ENCODE results near the gene OMD. TPM values are rescaled to one million over a fixed set of nuclear protein-coding genes. Genes with fewer than 3 reads are reported as not detected.

The OMD gene
- total RNA-seq, 3 donors from 2014 or later: not detected

DNA sequence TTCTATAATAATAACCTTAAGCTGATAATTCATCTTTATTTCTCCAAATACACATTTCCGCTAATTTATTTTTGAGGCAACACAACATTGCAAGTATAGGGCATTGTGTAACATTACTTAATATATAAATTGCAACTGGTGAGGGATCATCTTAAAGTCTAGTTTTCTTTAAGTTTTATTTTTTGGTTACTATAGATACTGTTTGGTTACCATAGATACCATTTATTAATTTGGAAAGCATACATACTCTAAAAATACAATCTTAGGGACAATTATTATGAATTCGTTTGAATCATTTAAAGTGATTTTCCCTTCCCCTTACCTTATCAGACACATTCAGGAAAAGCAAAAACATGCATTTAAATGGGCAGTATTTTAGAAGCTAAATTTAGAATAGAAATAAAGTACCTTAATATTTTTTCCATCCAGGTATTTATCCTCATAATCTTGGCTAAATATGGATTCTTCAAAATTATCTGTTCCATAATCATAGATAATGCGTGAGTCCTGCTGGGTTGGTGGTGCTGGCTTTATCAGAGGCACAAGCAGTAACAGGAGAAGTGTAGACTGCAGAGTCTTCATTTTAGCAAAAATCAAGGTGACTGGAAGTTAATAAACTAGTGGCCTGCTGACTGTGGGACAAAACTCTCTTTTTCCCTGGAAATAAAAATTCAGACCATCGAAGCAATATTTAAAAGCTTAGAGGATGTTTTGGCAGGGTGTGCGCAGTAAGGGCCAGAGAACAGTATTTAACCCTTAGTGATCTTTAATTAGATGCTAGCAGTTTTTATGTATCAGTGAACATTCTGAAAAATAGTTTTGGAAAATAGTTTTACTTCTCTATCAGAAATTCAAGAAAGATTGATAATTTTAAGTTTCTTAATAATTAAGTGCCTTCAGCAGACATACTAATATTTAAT lies 21.2 kb downstream of the OMD start:
- H3K27me3 Mint-ChIP-seq (ENCODE audit: low read depth): no peaks in the 10 kb centered on the region
- no peak for ATAC-seq
- DNase-seq: no peak
- no peaks in the 10 kb centered on the region for H3K36me3 Mint-ChIP-seq (ENCODE audit: insufficient read depth)
- H3K4me3 Mint-ChIP-seq: no peak overlapping the region
- H3K9me3 Mint-ChIP-seq: no peaks in the 10 kb centered on the region
- H3K4me1 Mint-ChIP-seq (ENCODE audit: low read depth): peaks cover 24% of the 10 kb centered on the region

DNA sequence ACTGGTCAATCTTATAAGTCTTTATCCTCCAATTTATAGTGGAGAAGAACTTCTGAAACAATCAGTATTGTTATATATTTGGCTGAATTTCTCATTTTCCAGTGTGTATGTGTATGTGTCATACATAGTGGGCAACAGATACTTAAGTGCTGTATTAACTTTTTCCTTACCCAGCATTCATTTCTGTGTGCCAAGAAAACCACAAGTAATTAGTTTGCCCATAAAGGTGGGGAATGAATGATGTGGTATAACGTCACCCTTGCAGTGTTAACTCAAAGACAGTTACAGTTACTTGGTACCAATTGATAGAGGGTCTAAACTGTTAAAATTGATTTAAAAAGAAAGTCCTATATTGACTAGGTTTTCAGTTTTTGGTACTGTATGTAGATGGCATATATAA lies 21.9 kb downstream of the OMD start:
- H3K4me3 Mint-ChIP-seq: no peak overlapping the region
- DNase-seq (no peak), ATAC-seq (peak in 1 of 2 donors; percentile 35)
- peaks cover 23% of the 10 kb centered on the region for H3K4me1 Mint-ChIP-seq (ENCODE audit: low read depth)
- no peaks in the 10 kb centered on the region for H3K27me3 Mint-ChIP-seq (ENCODE audit: low read depth)
- peaks cover 2% of the 10 kb centered on the region for H3K36me3 Mint-ChIP-seq (ENCODE audit: insufficient read depth)
- no peaks in the 10 kb centered on the region for H3K9me3 Mint-ChIP-seq

DNA sequence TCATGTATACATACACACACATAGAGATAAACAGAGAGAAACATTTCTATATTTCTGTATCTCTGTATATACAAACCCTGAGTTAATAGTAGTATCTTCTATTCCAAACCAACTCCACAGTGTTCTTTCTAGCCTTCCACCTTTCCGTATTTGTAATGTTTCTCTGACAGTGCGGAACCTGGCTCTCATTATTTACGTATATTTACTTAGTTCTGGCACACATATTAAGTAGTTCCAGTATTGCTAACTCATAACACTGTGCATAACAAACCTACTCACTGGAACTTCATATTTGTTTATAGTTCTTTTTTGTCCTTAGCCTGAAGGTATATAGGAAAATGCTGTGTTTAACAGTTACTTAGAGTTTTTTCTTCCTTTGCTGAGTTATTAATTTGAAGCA lies 26.4 kb downstream of the OMD start:
- H3K36me3 Mint-ChIP-seq (ENCODE audit: insufficient read depth): peaks cover 2% of the 10 kb centered on the region
- no peaks in the 10 kb centered on the region for H3K27me3 Mint-ChIP-seq (ENCODE audit: low read depth)
- no peak overlapping the region for H3K4me3 Mint-ChIP-seq
- H3K4me1 Mint-ChIP-seq (ENCODE audit: low read depth): no peaks in the 10 kb centered on the region
- ATAC-seq (no peak), DNase-seq (no peak)
- no peaks in the 10 kb centered on the region for H3K9me3 Mint-ChIP-seq

DNA sequence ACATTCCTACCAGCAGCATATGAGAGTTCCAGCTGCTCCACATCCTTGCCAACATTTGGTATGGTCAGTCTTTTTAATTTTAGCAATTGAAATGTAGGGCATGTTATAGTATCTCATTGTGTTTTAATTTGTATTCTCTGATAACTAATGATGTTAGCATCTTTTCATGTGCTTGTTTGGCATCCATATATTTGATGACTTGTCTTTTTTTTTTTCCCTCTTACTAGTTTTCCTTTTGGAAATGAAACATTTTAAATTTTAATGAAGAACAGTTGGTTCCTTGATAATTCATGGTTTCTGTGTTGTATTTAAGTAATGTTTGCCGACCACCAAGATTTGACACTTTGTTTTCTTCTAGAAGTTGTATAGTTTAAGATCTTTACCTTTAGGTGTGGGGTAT lies 28.7 kb downstream of the OMD start:
- H3K36me3 Mint-ChIP-seq (ENCODE audit: insufficient read depth): peaks cover 2% of the 10 kb centered on the region
- DNase-seq: no peak
- no peaks in the 10 kb centered on the region for H3K4me1 Mint-ChIP-seq (ENCODE audit: low read depth)
- ATAC-seq: no peak
- no peaks in the 10 kb centered on the region for H3K9me3 Mint-ChIP-seq
- no peaks in the 10 kb centered on the region for H3K27me3 Mint-ChIP-seq (ENCODE audit: low read depth)
- H3K4me3 Mint-ChIP-seq: no peak overlapping the region

DNA sequence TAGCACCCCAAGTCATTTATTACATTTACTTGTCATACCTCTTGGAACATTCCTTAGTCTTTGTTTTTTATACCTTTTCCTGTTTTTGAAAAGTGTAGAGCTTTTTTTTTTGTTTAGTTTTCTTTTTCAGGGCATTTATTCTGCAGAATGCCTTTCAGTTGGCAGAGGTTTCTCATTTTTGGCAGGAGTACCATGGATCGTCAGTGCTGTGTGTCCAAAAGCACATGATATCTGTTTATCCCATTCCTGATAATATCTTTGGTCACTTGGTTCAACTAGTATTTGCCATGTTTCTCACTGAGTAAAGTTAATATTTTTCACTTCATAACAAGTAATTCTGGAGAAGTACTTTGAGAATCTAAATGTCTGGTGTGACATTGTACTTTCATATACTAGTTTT lies 30.6 kb downstream of the OMD start:
- no peak for ATAC-seq
- H3K4me3 Mint-ChIP-seq: no peak overlapping the region
- H3K9me3 Mint-ChIP-seq: no peaks in the 10 kb centered on the region
- no peaks in the 10 kb centered on the region for H3K27me3 Mint-ChIP-seq (ENCODE audit: low read depth)
- peaks cover 2% of the 10 kb centered on the region for H3K36me3 Mint-ChIP-seq (ENCODE audit: insufficient read depth)
- no peak for DNase-seq
- H3K4me1 Mint-ChIP-seq (ENCODE audit: low read depth): no peaks in the 10 kb centered on the region

DNA sequence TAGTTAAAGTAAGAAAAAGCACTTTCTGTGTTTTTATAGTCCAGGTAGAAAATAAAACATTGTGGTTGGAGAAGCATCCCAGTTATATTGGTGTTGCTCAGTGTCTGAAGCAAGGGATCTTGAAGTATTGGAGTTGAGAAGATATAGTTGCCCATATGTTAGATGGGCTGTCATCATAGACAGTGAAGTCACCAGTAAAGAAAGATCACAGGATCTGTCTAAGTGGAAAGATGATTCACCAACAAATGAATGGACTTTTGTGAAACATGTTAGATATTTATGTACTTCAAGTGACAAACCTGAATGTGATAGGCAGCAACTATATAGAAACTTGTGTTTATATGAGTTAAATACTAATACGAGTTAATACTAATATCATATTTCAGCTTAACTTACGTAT lies 31.6 kb downstream of the OMD start:
- Mint-ChIP-seq H3K9me3 (no peaks in the 10 kb centered on the region), H3K27me3 (ENCODE audit: low read depth) (no peaks in the 10 kb centered on the region), H3K4me1 (ENCODE audit: low read depth) (no peaks in the 10 kb centered on the region)

DNA sequence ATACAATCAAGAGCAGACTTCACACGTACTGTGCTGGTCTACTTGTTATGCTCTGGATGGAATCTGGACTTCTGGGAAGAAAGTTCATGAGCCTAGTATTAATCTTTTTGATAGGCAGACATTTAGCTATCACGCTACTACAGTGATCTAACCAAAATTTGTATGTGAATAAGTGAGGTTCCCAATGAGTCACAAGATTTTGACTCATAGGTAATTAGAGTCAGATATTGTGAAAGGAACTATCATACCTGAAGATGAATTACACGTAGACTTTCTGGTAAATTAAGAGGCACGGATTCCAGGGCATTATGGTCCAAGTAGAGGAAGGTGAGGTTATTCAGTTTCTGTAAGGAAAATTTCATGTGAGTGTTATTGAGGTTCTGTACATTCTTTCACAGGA lies 38.3 kb downstream of the OMD start:
- no peaks in the 10 kb centered on the region for H3K27me3 Mint-ChIP-seq (ENCODE audit: low read depth)
- H3K4me3 Mint-ChIP-seq: no peak overlapping the region
- ATAC-seq (no peak), DNase-seq (no peak)
- no peaks in the 10 kb centered on the region for H3K9me3 Mint-ChIP-seq
- peaks cover 5% of the 10 kb centered on the region for H3K36me3 Mint-ChIP-seq (ENCODE audit: insufficient read depth)
- peaks cover 1% of the 10 kb centered on the region for H3K4me1 Mint-ChIP-seq (ENCODE audit: low read depth)

More for the DNA sequence above, 31.6 kb downstream of the OMD start:
- no peak overlapping the region for H3K4me3 Mint-ChIP-seq
- DNase-seq (no peak), ATAC-seq (no peak)
- H3K36me3 Mint-ChIP-seq (ENCODE audit: insufficient read depth): no peaks in the 10 kb centered on the region

DNA sequence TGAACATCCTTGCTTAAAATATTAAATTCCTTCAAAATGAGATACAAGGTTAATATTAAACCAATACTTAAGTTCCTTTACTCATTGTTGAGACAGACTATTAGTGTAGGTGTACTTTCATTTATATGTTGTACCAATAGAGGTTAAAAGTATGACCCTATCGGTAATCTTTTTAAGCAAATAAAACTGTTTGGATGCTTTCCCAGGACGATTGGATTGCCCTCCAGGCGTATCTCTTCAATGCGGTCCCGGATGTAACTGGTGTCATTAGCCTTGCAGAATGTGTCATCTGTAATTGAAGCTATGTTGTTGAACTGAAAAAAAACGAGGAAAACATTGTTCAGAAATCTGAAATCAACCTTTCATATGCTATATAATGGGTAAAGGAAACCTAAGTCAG lies 38.8 kb downstream of the OMD start:
- no peaks in the 10 kb centered on the region for H3K27me3 Mint-ChIP-seq (ENCODE audit: low read depth)
- H3K36me3 Mint-ChIP-seq (ENCODE audit: insufficient read depth): peaks cover 5% of the 10 kb centered on the region
- no peaks in the 10 kb centered on the region for H3K9me3 Mint-ChIP-seq
- no peak for DNase-seq
- ATAC-seq: no peak
- H3K4me3 Mint-ChIP-seq: no peak overlapping the region
- peaks cover 1% of the 10 kb centered on the region for H3K4me1 Mint-ChIP-seq (ENCODE audit: low read depth)

DNA sequence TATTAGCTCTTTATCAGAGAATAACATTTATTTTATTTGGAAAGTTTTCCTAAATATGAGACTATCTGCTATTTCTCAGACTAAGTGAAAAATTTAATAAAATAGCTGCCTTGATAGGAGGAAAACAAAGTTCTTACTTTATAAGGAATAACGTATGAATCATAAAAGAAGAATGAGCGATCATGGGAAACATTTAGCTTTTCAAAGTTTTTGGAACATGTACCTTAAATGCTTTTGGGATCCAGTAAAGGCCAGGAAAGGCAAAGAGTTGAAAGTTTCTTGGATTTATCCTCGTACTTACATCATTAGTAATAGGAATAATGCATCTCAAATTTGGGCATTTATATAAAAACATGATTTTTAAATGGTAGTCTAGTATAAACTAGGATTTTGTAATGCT lies 39.3 kb downstream of the OMD start:
- no peak for DNase-seq
- ATAC-seq: no peak
- no peaks in the 10 kb centered on the region for H3K27me3 Mint-ChIP-seq (ENCODE audit: low read depth)
- no peak overlapping the region for H3K4me3 Mint-ChIP-seq
- peaks cover 1% of the 10 kb centered on the region for H3K4me1 Mint-ChIP-seq (ENCODE audit: low read depth)
- H3K36me3 Mint-ChIP-seq (ENCODE audit: insufficient read depth): peaks cover 5% of the 10 kb centered on the region
- H3K9me3 Mint-ChIP-seq: no peaks in the 10 kb centered on the region

DNA sequence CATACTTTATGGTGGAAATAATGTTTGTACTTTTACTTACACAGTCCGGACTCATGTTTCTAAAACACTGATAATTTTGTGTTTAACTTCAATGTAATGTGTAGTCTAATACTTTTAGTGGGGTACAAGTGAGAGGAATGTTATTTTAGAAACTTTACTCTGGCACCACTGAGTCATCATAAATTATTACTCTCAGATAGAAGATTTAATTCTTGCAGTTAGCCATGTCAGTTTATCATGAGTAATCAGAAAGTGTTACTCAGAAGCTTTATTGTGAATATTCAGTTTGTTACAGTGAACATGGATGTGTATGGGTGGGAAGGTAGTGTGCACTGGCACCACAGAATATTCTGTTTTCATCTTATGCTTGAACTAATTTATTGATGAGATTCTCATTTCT lies 39.9 kb downstream of the OMD start:
- no peak overlapping the region for H3K4me3 Mint-ChIP-seq
- peaks cover 3% of the 10 kb centered on the region for H3K4me1 Mint-ChIP-seq (ENCODE audit: low read depth)
- ATAC-seq: no peak
- peaks cover 5% of the 10 kb centered on the region for H3K36me3 Mint-ChIP-seq (ENCODE audit: insufficient read depth)
- no peak for DNase-seq
- H3K27me3 Mint-ChIP-seq (ENCODE audit: low read depth): no peaks in the 10 kb centered on the region
- H3K9me3 Mint-ChIP-seq: no peaks in the 10 kb centered on the region

DNA sequence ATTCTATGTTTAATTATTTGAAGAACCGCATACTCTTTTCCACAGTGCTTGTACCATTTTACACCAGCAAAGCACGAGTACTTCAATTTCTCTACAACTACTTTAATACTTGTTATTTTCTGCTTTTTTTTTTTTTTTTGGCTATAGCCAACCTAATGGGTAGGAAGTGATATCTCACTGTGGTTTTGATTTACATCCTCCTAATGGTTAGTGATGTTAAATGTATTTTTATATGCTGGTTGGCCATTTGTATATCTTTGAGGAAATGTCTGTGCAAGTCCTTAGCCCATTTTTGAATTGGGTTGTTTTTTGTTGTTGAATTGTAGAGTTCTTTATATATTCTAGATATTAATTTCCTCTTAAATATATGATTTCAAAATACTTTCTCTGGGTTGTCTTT lies 42.5 kb downstream of the OMD start:
- no peak for ATAC-seq
- Mint-ChIP-seq H3K4me1 (ENCODE audit: low read depth) (peaks cover 11% of the 10 kb centered on the region), H3K36me3 (ENCODE audit: insufficient read depth) (peaks cover 6% of the 10 kb centered on the region)

DNA sequence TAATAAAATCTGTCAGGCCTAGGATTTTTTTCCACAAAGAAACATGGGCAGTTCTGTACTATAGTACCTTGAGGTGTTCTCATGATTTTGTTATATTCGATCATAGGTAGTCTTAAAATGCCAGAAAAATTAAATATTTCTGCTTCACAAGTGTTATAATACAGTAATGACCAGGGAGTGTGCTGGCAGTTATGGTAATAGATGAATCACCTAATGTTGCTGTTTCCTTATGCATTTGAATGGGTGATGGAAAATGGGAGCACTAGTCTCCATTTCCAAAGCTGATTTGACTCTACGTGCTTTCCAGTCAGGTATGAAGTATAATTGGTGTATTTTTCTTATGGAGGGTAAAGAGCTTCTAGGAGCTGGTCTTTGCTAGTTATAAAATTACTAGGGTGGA lies 43.7 kb downstream of the OMD start:
- DNase-seq (no peak), ATAC-seq (no peak)
- Mint-ChIP-seq H3K27me3 (ENCODE audit: low read depth) (no peaks in the 10 kb centered on the region), H3K9me3 (peaks cover 9% of the 10 kb centered on the region), H3K4me1 (ENCODE audit: low read depth) (peaks cover 11% of the 10 kb centered on the region), H3K4me3 (no peak overlapping the region), H3K36me3 (ENCODE audit: insufficient read depth) (peaks cover 9% of the 10 kb centered on the region)

More for the DNA sequence above, 42.5 kb downstream of the OMD start:
- Mint-ChIP-seq H3K27me3 (ENCODE audit: low read depth) (no peaks in the 10 kb centered on the region), H3K9me3 (no peaks in the 10 kb centered on the region), H3K4me3 (no peak overlapping the region)
- no peak for DNase-seq

DNA sequence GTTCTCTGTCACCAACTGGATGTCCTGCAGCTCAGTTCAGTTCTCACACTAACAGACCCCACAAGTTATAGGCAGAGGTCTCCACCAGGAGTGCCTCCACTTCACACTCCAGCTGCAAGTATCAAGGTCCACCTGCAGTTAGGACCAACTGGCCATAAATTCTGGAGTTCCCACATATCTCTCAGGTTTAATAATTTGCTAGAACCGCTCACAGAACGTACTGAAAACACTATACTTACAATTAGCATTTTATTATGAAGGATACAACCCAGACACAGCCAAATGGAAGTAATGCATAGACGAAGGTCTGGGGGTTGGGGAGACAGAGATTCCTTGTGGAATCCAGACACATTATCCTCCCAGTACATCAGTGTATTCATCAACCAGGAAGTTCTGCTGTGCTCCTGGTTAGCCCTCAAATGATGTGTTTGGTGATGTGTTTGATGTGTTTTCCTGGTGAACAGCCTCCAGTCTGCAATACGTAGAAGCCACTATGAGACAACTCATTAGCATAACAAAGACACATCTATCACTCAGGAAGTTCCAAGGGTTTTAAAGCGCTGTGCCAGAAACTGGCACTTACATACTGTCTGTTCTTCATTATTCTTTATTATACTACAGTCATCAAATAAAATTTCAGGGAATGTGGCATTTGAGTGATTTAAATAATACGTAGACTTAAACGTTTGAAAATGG lies 45.3 kb downstream of the OMD start:
- peaks cover 20% of the 10 kb centered on the region for H3K9me3 Mint-ChIP-seq
- peaks cover 10% of the 10 kb centered on the region for H3K4me1 Mint-ChIP-seq (ENCODE audit: low read depth)
- DNase-seq: no peak
- no peak for ATAC-seq
- no peaks in the 10 kb centered on the region for H3K27me3 Mint-ChIP-seq (ENCODE audit: low read depth)
- H3K36me3 Mint-ChIP-seq (ENCODE audit: insufficient read depth): peaks cover 13% of the 10 kb centered on the region
- H3K4me3 Mint-ChIP-seq: no peak overlapping the region

DNA sequence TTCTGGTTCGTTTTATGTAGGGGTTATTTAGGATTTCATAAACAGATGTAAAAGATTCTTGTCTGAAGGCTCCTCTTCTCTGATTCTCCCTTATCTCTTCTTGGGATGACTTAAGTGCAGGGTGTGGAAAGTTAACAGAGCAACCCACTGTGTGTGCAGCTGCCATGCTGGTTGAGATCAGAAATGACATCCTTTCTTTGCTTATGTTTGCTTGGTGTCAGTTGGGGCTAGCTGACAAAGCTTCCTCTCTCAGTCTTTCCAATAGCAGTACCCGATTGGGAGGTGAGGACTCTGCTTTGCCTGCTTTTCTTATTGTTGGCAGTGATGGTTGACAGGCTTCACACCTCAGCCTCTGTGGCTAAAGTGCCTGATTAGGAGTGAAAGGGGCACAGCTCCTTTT lies 46.4 kb downstream of the OMD start:
- Mint-ChIP-seq H3K4me1 (ENCODE audit: low read depth) (peaks cover 10% of the 10 kb centered on the region), H3K4me3 (no peak overlapping the region)
- DNase-seq: no peak

DNA sequence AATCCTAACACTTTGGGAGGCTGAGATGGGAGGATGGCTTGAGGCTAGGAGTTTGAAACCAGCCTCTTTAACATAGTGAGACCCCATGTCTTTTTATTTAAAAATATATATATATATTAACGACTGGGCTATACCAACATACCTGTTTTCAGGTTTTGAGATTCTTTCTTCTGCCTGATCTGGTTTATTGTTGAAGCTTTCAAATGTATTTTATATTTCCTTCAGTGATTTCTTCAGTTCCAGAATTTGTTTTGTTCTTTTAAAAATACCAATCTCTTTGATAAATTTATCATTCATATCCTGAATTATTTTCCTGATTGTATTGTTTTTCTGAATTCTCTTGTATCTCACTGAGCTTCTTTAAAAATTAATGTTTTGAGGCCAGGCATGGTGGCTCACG lies 51.1 kb downstream of the OMD start:
- Mint-ChIP-seq H3K27me3 (ENCODE audit: low read depth) (no peaks in the 10 kb centered on the region), H3K36me3 (ENCODE audit: insufficient read depth) (peaks cover 18% of the 10 kb centered on the region)

More for the DNA sequence above, 46.4 kb downstream of the OMD start:
- H3K36me3 Mint-ChIP-seq (ENCODE audit: insufficient read depth): peaks cover 13% of the 10 kb centered on the region
- no peaks in the 10 kb centered on the region for H3K27me3 Mint-ChIP-seq (ENCODE audit: low read depth)
- ATAC-seq: no peak
- peaks cover 23% of the 10 kb centered on the region for H3K9me3 Mint-ChIP-seq

More for the DNA sequence above, 51.1 kb downstream of the OMD start:
- Mint-ChIP-seq H3K4me3 (no peak overlapping the region), H3K9me3 (peaks cover 31% of the 10 kb centered on the region), H3K4me1 (ENCODE audit: low read depth) (peaks cover 1% of the 10 kb centered on the region)
- DNase-seq (no peak), ATAC-seq (no peak)

Measured in activated T-cell treated with anti-CD3 and anti-CD28 coated beads, Interleukin-2, amount 50 U/mL, for 4 hours (primary cell).